IPS DF 6.9 (cell line): ENCODE data around the gene DEGS1.
A peak's percentile ranks its signal among the peaks of the same experiment; 100 is the strongest.

Experiments used
- DNase-seq: peaks from one replicate; pipeline ENCODE4 v3.0.0-alpha.2; 2013; ENCODE audit warnings: low read depth, low spot score
- H3K27ac ChIP-seq: one replicate; pipeline ENCODE4 v1.5.1; 2013; ENCODE audit warnings: low read length, control low read depth
- H3K27me3 ChIP-seq: 2 replicates; pipeline ENCODE4 v1.6.1; 2013; ENCODE audit warnings: mild to moderate bottlenecking, low read length; ENCODE audit not compliant: control insufficient read depth, insufficient read depth
- H3K36me3 ChIP-seq: 2 replicates; pipeline ENCODE4 v1.6.1; 2013; ENCODE audit warnings: low read length; ENCODE audit not compliant: control insufficient read depth, insufficient read depth
- H3K4me1 ChIP-seq: 2 replicates; pipeline ENCODE4 v1.6.1; 2013; ENCODE audit warnings: low read length; ENCODE audit not compliant: control insufficient read depth, insufficient read depth
- H3K4me3 ChIP-seq: 2 replicates; pipeline ENCODE4 v1.5.1; 2013; ENCODE audit warnings: mild to moderate bottlenecking, low read length
- H3K9me3 ChIP-seq: 2 replicates; pipeline ENCODE4 v1.6.1; 2013; ENCODE audit warnings: low read length, inconsistent platforms; ENCODE audit not compliant: control insufficient read depth, insufficient read depth
- WGBS: extraction: QIAGEN DNeasy Blood & Tissue Kit; methylation state at CpG from one replicate; pipeline ENCODE4 v1.1.7; 2013; ENCODE audit warnings: mixed read lengths, missing lambda C conversion rate; ENCODE audit not compliant: insufficient read length, insufficient coverage; 5-methylcytosine and 5-hydroxymethylcytosine counted together

The DEGS1 gene

GRCh38 chr1:224234017-224234416 lies 51.0 kb downstream of the DEGS1 start:
- no peak for DNase-seq
- Histone ChIP-seq H3K9me3 (no peaks in the 10 kb centered on the region), H3K27ac (no peak overlapping the region), H3K4me3 (no peak overlapping the region), H3K27me3 (no peaks in the 10 kb centered on the region), H3K4me1 (peaks cover 4% of the 10 kb centered on the region; the same call in 1 of the 2 replicates), H3K36me3 (no peaks in the 10 kb centered on the region)

- peaks cover 5% of the 10 kb centered on the region; the same call in 1 of the 2 replicates for H3K4me1 ChIP-seq
- no peak overlapping the region for H3K4me3 ChIP-seq
- no CpG with 5 or more reads among the region's 2 CpGs for WGBS
- peak; percentile 75 for DNase-seq
- H3K9me3 ChIP-seq = no peaks in the 10 kb centered on the region
- H3K27me3 ChIP-seq = no peaks in the 10 kb centered on the region
- no peaks in the 10 kb centered on the region for H3K36me3 ChIP-seq
- no peak overlapping the region for H3K27ac ChIP-seq
Observed at GRCh38 chr1:224235813-224236493, 52.9 kb downstream of the DEGS1 start.

GRCh38 chr1:224237119-224237881 lies 54.3 kb downstream of the DEGS1 start:
- WGBS = no CpG with 5 or more reads among the region's 11 CpGs
- H3K27me3 ChIP-seq = no peaks in the 10 kb centered on the region
- no peaks in the 10 kb centered on the region for H3K9me3 ChIP-seq
- no peaks in the 10 kb centered on the region for H3K36me3 ChIP-seq
- H3K4me3 ChIP-seq = no peak overlapping the region
- no peak for DNase-seq
- no peak overlapping the region for H3K27ac ChIP-seq
- H3K4me1 ChIP-seq = peaks cover 5% of the 10 kb centered on the region; the same call in 1 of the 2 replicates

GRCh38 chr1:224238212-224238611 lies 55.2 kb downstream of the DEGS1 start:
- no peaks in the 10 kb centered on the region for H3K36me3 ChIP-seq

GRCh38 chr1:224238756-224239155 lies 55.7 kb downstream of the DEGS1 start:
- Histone ChIP-seq H3K4me1 (peaks cover 5% of the 10 kb centered on the region; the same call in 1 of the 2 replicates), H3K27me3 (no peaks in the 10 kb centered on the region), H3K27ac (no peak overlapping the region), H3K36me3 (no peaks in the 10 kb centered on the region), H3K4me3 (no peak overlapping the region), H3K9me3 (no peaks in the 10 kb centered on the region)
- WGBS = no CpG with 5 or more reads among the region's 3 CpGs
- no peak for DNase-seq

More at GRCh38 chr1:224238212-224238611, 55.2 kb downstream of the DEGS1 start:
- no CpG with 5 or more reads among the region's 9 CpGs for WGBS
- Histone ChIP-seq H3K4me1 (peaks cover 5% of the 10 kb centered on the region; the same call in 1 of the 2 replicates), H3K4me3 (no peak overlapping the region), H3K9me3 (no peaks in the 10 kb centered on the region), H3K27ac (no peak overlapping the region), H3K27me3 (no peaks in the 10 kb centered on the region)
- DNase-seq = no peak
